Measurements from ENCODE around the gene UBE2B.
"Not testable (repeated sequence)": the region's sequence is repeated elsewhere in the genome, so short reads cannot be mapped to it uniquely, and the experiment has no call there.

GRCh38 chr5:134336833-134337232, 34.5 kb upstream of the UBE2B start:
- not testable (repeated sequence) for TF ChIP-seq CTCF (IDR thresholded peaks at IDR 0.05; ENCODE audit: borderline replicate concordance, extremely low read depth, low read length, poor library complexity, severe bottlenecking); EZH2 (IDR thresholded peaks at IDR 0.05; ENCODE audit: borderline replicate concordance, low read depth, low read length, severe bottlenecking)

Data from DND-41 (cell line).